IPS-18c (cell line): ENCODE results near the gene FAXDC2.

Source experiments
- H3K4me3 ChIP-seq: 2 replicates; pipeline ENCODE4 v1.7.0; 2013; ENCODE audit warnings: low read depth, mild to moderate bottlenecking, low read length, moderate library complexity; ENCODE audit not compliant: insufficient read depth
- H3K9me3 ChIP-seq: one replicate; pipeline ENCODE4 v1.6.1; 2013; ENCODE audit warnings: mild to moderate bottlenecking, low read length, moderate library complexity; ENCODE audit not compliant: control insufficient read depth, insufficient read depth

FAXDC2 gene

DNA sequence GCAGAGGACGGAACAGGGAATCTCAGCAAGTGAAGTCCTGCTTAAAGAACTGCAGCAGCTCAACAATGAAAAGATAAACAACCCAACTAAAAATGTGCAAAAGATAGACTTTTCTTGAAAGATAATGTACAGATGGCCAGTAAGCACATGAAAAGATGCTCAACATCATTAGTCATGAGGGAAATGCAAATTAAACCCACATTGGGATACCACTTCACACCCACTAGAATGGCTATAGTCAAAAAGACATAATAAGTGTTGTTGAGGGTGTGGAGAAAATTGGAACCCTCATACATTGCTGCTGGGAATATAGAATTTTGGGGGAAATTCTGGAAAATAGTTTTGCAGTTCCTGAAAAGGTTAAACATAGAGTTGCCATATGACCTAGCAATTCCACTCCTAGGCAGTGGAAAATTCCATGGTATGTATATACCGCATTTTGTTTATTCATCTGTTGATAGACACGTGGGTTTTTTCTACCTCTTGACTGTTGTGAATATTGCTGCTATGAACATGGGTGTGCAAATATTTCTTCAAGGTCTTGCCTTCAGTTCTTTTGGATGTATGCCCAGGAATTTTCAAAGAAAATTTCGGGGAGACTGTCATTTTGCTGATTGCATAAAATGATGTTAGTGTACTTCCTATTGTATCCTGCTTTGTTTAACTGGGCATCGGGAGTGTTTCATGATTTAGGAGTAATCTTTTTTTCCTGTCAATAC is 15.2 kb upstream of the FAXDC2 start:
- Histone ChIP-seq H3K9me3 (no peaks in the 10 kb centered on the region), H3K4me3 (no peak overlapping the region)

GRCh38 chr5:154863291-154864080 is 13.1 kb upstream of the FAXDC2 start:
- H3K9me3 ChIP-seq: no peaks in the 10 kb centered on the region

GRCh38 chr5:154862766-154863165 is 12.4 kb upstream of the FAXDC2 start:
- Histone ChIP-seq H3K9me3 (no peaks in the 10 kb centered on the region), H3K4me3 (no peak overlapping the region)

More at GRCh38 chr5:154863291-154864080, 13.1 kb upstream of the FAXDC2 start:
- H3K4me3 ChIP-seq: no peak overlapping the region

DNA sequence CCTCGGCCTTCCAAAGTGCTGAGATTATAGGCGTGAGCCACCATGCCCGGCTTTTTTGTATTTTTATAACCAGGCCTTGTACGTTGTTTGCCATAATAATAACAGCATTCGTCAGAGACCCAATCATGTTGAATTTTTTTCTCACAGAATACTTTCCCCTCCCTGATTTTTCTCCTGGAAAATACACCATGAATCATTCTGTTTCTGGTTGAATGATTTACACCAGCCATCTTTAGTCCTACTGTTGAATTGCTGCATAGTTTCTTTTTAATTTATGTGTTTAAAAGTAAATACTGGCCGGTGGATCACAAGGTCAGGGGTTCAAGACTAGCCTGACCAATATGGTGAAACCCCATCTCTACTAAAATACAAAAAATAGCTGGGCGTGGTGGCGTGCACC is 11.5 kb upstream of the FAXDC2 start:
- Histone ChIP-seq H3K4me3 (no peak overlapping the region), H3K9me3 (no peaks in the 10 kb centered on the region)

DNA sequence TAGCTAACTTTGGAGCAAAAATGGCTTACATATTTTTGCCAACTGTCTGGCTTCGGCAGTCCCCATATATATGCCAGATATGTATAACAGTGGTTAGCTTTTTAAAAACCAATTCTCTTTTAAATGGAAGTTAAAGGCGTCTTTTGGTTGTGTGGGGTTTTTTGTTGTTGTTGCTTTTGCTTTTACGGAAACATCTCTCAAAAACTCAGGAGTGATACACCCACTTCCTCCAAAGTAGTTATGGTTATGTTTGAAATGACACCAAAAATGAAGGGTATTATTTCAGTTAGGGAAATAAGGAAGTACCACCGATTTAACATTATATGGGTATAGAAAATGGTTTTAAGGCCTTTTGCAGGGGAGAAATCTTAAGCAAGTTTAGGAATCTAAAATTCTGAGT is 10.4 kb upstream of the FAXDC2 start:
- no peaks in the 10 kb centered on the region for H3K9me3 ChIP-seq
- H3K4me3 ChIP-seq: no peak overlapping the region

DNA sequence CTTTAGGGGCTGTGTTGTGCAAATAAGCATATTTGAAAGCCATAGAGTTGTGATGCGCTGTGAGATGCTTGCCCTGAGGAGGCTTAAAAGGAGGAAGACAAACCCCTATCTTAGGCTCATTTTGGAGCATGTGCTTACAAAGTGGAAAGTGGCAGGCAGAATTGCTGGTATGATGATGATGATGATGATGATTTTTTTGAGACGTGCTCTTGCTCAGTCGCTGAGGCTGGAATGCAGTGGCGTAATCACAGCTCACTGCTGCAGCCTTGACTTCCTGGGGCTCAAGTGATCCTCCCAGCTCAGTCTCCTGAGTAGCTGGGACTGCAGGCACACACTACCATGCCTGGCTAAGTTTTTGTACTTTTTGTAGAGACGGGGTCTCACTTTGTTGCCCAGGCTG is 9.7 kb upstream of the FAXDC2 start:
- H3K9me3 ChIP-seq: no peaks in the 10 kb centered on the region
- peak overlapping the region; percentile 87 for H3K4me3 ChIP-seq

DNA sequence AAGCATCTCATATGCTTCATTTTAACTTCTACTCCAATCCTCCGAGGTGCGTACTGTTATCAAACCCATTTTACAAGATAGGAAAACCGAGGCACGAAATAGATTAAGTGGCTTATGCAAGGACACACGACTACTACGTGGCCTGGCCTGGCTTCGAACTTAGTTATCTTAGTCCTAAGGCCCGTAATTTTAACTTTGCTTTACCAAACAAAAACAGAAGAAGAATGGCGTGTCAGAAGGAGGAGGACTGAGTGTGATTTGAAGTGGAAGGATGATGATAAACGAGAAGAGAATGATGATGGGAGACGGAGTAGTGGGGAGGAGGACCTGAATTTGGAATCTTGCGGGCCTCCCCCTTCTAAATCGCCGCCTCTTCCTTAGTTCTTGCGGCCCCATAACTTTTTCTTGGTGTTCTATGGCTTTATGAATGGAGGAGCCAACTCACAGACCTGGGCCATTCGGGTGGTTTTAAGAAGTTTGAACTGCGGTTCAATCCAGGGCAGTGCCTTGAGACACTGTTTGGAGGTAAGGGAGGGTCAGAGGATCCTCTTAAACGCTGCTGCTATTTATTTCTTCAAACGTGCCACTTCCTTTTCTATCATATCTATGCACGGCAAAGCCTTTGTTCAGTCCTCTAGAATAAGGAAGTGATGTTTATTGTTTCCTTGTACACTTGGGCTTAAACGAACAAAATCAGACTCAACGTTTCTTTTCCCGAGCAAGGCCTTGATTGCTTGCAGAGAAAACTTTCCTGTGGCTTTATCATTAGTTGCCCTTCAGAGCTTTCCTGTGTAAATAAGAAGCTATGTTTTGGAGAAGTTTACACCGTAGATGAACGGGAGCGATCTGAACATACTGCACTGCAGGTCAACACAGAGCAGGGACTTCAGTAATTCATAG is 8.8 kb upstream of the FAXDC2 start:
- H3K9me3 ChIP-seq: no peaks in the 10 kb centered on the region
- peak overlapping the region; percentile 87 for H3K4me3 ChIP-seq

DNA sequence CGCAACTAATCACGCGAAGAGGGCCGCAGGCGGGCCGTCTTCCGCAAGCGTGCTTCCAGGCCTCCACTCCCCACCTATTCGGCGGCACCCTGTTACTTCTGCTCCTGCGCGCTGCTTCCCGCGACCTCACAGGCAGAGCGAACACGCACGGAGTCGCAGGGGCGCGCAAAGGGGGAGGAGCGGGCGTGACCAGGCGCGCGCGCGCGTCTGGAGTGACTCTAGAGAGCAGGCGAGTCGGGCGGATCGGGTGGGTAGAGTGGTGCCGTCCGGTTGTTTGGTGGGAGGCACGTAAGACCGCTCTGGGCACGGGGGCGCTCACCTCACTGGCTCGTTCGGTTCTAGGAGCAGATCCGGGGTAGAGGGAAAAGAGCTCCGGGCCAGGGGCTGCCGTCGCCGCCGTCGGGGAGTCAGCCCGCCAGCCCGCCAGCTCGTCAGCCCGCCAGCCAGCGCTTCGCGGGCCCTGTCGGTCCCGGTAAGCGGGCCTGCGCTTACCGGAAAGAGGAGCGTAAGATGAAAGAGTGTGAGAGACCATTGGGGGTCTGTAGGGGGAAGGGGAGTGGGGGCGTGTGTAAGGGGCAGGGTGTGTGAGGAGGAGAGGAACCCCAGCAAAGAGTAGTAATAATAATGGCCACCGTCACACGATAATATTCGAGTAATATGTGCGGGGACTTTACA is 8.0 kb upstream of the FAXDC2 start, which contains the start of gene CNOT8:
Gene CNOT8 (plus strand): TSS at position 331 of the 675 bp plus-strand sequence. CDS start 4,652 bp downstream, outside the sequence.
- no peaks in the 10 kb centered on the region for H3K9me3 ChIP-seq

DNA sequence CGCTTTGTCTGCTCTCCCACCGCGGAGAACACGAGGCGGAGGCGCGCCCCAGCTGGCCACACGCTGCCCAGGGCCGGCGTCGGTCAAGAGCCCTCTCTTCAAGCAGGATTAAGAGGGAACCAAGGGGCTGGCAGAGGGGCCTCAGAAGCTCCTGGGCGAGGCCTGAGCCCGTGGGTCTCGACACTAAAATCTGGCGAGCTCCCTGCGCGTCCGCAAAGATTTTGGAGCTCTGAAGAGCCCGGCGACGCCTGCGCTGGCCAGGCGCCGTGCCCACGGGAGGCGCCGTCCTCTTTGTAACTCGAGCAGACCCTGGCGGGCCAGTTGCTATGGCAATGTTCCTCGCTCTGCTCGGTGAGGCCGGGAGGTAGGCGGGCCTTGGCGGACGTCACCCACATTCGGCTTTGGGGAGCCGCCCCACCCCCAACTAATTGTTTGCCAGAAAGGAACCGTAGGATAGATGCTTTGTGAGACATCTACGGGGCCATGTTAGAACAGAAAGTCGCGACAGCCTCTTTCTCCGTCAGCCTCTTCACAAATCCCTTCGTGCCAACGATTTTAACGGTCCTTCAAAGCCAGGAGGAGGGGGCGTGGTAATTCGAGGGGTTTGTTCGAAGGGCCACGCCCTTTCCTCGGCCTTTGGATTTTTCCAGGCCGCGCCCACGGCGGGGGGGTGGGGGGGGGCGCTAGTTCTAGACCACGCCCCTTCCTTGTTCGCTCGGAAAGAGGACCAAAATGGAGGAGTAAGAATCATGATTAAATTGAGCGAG is 7.3 kb upstream of the FAXDC2 start:
- peak overlapping the region; percentile 87 for H3K4me3 ChIP-seq
- no peaks in the 10 kb centered on the region for H3K9me3 ChIP-seq

More for the DNA sequence above, 8.0 kb upstream of the FAXDC2 start, which contains the start of gene CNOT8:
- peak within 1 kb of the TSS; percentile 87 for H3K4me3 ChIP-seq

DNA sequence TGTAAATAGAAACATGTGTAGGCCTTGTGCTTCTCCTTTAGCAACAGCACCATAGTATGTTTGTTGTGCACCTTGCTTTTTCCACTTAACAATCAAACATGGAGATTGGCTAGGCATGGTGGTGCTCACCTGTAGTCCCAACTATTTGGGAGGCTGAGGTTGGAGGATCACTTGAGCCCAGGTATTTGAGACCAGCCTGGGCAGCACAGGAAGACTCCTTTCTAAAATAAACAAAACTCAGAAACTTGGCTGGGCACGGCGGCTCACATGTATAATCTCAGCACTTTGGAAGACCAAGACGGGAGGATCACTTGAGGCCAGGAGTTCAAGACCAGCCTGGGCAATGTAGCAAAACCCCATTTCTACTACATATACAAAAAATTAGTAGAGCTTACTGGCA is 948 bp upstream of the FAXDC2 start:
- H3K9me3 ChIP-seq: no peaks in the 10 kb centered on the region
- no peak overlapping the region for H3K4me3 ChIP-seq

- H3K9me3 ChIP-seq: no peaks in the 10 kb centered on the region
- H3K4me3 ChIP-seq: peak overlapping the region; percentile 71
Observed at GRCh38 chr5:154849791-154850201, 607 bp downstream of the FAXDC2 start.

- H3K4me3 ChIP-seq: no peak overlapping the region
- no peaks in the 10 kb centered on the region for H3K9me3 ChIP-seq
Observed at GRCh38 chr5:154849264-154849785, 1.1 kb downstream of the FAXDC2 start.

DNA sequence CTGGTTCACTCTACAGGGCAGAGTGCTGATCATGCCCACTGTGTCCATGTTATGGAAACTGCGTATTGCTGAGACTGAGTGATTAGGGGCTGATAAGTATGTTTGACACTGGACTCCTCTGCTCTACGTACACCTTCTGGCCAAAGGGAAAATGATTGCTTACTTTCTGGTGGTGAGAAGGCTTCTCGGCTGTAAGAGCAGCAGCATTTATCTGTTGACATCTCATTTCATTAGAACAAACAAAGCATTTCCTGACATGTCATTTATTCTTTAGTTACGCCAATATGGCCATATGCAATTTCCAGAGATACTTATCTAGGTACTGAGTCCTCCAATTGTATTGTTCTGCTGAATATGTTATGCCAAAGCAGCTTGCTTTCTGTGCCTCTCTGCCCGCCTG is 5.6 kb downstream of the FAXDC2 start:
- Histone ChIP-seq H3K4me3 (no peak overlapping the region), H3K9me3 (no peaks in the 10 kb centered on the region)

DNA sequence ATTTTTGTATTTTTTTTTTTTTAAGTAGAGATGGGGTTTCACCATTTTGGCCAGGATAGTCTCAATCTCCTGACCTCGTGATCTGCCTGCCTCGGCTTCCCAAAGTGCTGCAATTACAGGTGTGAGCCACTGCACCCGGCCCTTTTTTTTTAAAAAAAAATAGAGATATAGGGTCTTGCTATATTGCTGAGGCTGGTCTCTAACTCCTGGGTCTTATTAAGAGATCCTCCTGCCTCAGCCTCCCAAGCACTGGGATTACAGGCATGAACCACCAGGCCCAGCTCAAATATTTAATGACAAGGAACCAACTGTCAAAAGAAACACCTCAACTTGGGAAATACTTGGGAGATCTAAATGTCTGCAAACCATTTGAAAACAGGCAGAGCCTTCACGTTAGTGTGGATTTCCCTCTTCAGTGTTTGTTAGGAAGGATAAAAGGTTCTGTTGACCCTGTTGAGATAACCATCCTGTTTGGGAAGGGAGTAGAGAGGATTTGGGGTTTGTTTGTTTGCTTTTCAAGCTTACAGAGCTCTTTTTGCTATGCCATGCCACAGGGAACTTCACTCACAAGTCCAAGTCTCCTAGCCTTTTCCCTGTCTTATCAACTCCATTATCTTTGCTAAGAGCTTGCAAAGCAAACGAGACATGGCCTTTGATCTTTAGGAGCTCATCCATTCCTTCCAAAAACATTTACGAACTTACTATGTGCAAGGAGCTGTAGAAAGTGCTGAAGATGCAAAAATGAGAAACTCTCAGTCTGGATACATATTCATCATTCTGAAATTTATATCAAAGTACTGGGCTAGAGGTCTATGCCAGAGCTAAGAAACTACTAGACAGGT is 7.5 kb downstream of the FAXDC2 start:
- Histone ChIP-seq H3K9me3 (no peaks in the 10 kb centered on the region), H3K4me3 (no peak overlapping the region)

- no peaks in the 10 kb centered on the region for H3K9me3 ChIP-seq
- H3K4me3 ChIP-seq: no peak overlapping the region
Observed at GRCh38 chr5:154841273-154841661, 9.1 kb downstream of the FAXDC2 start.
